ENCODE measurements around the gene ZNF212. TPM values are rescaled to one million over a fixed set of nuclear protein-coding genes. Genes with fewer than 3 reads are reported as not detected.

Gene ZNF212
- total and polyA plus RNA-seq, 9 of the 15 experiments (the other 6 are each of a cell fraction or from before 2014, with no cell fraction given) = 1.8 to 21.4 (median 7.2) TPM

- no peaks in the 10 kb centered on the region for H4K20me1 ChIP-seq (replicated peaks; ENCODE audit: control insufficient read depth, insufficient read depth, low read length)
- H3K4me1 ChIP-seq (replicated peaks in 1 of 2; ENCODE audit: control insufficient read depth in 2 of 2, insufficient read depth in 2 of 2, low read length in 2 of 2) = peaks cover 0 to 12% of the 10 kb centered on the region in 2 experiments; a peak in 2 of 5 replicates
- H3K9ac ChIP-seq (ENCODE audit: insufficient read depth in 1 of 2, low read depth in 2 of 2, low read length in 2 of 2) = 0 out of 4 replicates have a peak overlapping the region, but pooled peaks of 1 of the 2 experiments have one; percentile 46
- no peak overlapping the region for H3K4me3 ChIP-seq
- peaks cover 93% of the 10 kb centered on the region for H3K36me3 ChIP-seq (ENCODE audit: control insufficient read depth, insufficient read depth, low read length)
- H2AFZ ChIP-seq (ENCODE audit: low read depth, low read length) = no peak overlapping the region
- in situ Hi-C loops (cut with MboI) = no loop called here
- intact Hi-C loops (cut with micrococcal nuclease) = no loop called here
- WGBS (ENCODE audit: insufficient coverage, low coverage, missing lambda C conversion rate) = 98% methylated on average over 6 of the region's 6 CpGs
- no peaks in the 10 kb centered on the region for H3K79me2 ChIP-seq (ENCODE audit: control insufficient read depth, insufficient read depth, low read length)
- BruUV-seq (replicated peaks) = no TSS peak
- H3K9me1 ChIP-seq (ENCODE audit: control insufficient read depth, insufficient read depth, low read length) = no peaks in the 10 kb centered on the region
- TF ChIP-seq POLR2A (conservative IDR thresholded peaks at IDR 0.05) (0 out of 2 replicates have a peak, but pooled peaks have one; percentile 37), SAFB2 (IDR thresholded peaks at IDR 0.05; ENCODE audit: borderline replicate concordance, low read depth, low read length, severe bottlenecking) (no peak)
- DNase-seq (ENCODE audit: extremely low read depth in 1 of 4, low spot score in 3 of 4) (no peak), FAIRE-seq (no peak), ATAC-seq (no peak)
- H3K27ac ChIP-seq (ENCODE audit: extremely low read depth, low read depth, low read length) = no peak overlapping the region
- ChIA-PET CTCF (ENCODE audit: low intra/inter-chr PET ratio) (no interaction called here), POLR2A (no interaction called here)
- H3K4me2 ChIP-seq (ENCODE audit: insufficient read depth, low read length) = no peak overlapping the region
- H3K9me3 ChIP-seq (replicated peaks; ENCODE audit: control insufficient read depth, insufficient read depth, low read depth, low read length) = no peaks in the 10 kb centered on the region
- no peaks in the 10 kb centered on the region for H3K27me3 ChIP-seq (ENCODE audit: control insufficient read depth in 2 of 2, insufficient read depth in 2 of 2, low read length in 2 of 2)
These were observed 21.9 kb upstream of the ZNF212 start for GRCh38 chr7:149217570-149217969.

GRCh38 chr7:149218469-149219420 is 20.7 kb upstream of the ZNF212 start:
- no peak overlapping the region for H3K4me2 ChIP-seq (ENCODE audit: insufficient read depth, low read length)
- H4K20me1 ChIP-seq (replicated peaks; ENCODE audit: control insufficient read depth, insufficient read depth, low read length) = no peaks in the 10 kb centered on the region
- no peaks in the 10 kb centered on the region for H3K27me3 ChIP-seq (ENCODE audit: control insufficient read depth in 2 of 2, insufficient read depth in 2 of 2, low read length in 2 of 2)
- in situ Hi-C loops (cut with MboI) (no loop called here), intact Hi-C loops (cut with micrococcal nuclease) (no loop called here)
- H3K36me3 ChIP-seq (ENCODE audit: control insufficient read depth, insufficient read depth, low read length) = peaks cover 91% of the 10 kb centered on the region
- H3K9me1 ChIP-seq (ENCODE audit: control insufficient read depth, insufficient read depth, low read length) = no peaks in the 10 kb centered on the region
- H3K4me3 ChIP-seq = no peak overlapping the region
- ATAC-seq (no peak), DNase-seq (ENCODE audit: extremely low read depth in 1 of 4, low spot score in 3 of 4) (no peak), FAIRE-seq (no peak)
- H3K9me3 ChIP-seq (replicated peaks; ENCODE audit: control insufficient read depth, insufficient read depth, low read depth, low read length) = 0 out of 2 replicates have a peak, but pooled peaks cover 2% of the 10 kb centered on the region
- H3K4me1 ChIP-seq (replicated peaks in 1 of 2; ENCODE audit: control insufficient read depth in 2 of 2, insufficient read depth in 2 of 2, low read length in 2 of 2) = peaks cover 0 to 12% of the 10 kb centered on the region in 2 experiments; a peak in 2 of 5 replicates
- BruUV-seq (replicated peaks) = no TSS peak
- H3K79me2 ChIP-seq (ENCODE audit: control insufficient read depth, insufficient read depth, low read length) = no peaks in the 10 kb centered on the region
- ChIA-PET POLR2A (interaction anchor here (0.6 to 1.3 kb wide), 3 partner anchors 9 to 217 kb away, joined by 4 to 6 read pairs (median 4); no protein-coding TSS in a partner anchor), CTCF (ENCODE audit: low intra/inter-chr PET ratio) (no interaction called here)
- no peak overlapping the region for H3K27ac ChIP-seq (ENCODE audit: extremely low read depth, low read depth, low read length)
- no peak overlapping the region for H2AFZ ChIP-seq (ENCODE audit: low read depth, low read length)
- 85% methylated on average over 10 of the region's 10 CpGs for WGBS (ENCODE audit: insufficient coverage, low coverage, missing lambda C conversion rate)
- H3K9ac ChIP-seq (ENCODE audit: insufficient read depth in 1 of 2, low read depth in 2 of 2, low read length in 2 of 2) = no peak overlapping the region
- TF ChIP-seq BACH1 (tag; IDR thresholded peaks at IDR 0.05) (no peak), RCOR1 (IDR thresholded peaks at IDR 0.05; ENCODE audit: borderline replicate concordance in 1 of 2, low read depth in 2 of 2, low read length in 2 of 2) (no peak), PREB (CRISPR knock-in tag; IDR thresholded peaks at IDR 0.05) (no peak), ZNF778 (CRISPR knock-in tag; IDR thresholded peaks at IDR 0.05) (no peak), MYBL2 (IDR thresholded peaks at IDR 0.05; ENCODE audit: low read depth) (no peak), MYBL2 (CRISPR knock-in tag; IDR thresholded peaks at IDR 0.05; ENCODE audit: borderline replicate concordance) (no peak), ZNF143 (CRISPR knock-in tag; IDR thresholded peaks at IDR 0.05) (no peak), MXI1 (IDR thresholded peaks at IDR 0.05; ENCODE audit: low read depth, low read length) (no peak), MXD1 (CRISPR knock-in tag; IDR thresholded peaks at IDR 0.05; ENCODE audit: borderline replicate concordance, poor library complexity, severe bottlenecking) (no peak), PHB (CRISPR knock-in tag; IDR thresholded peaks at IDR 0.05) (no peak), KDM5B (IDR thresholded peaks at IDR 0.05; ENCODE audit: insufficient replicate concordance, low read depth, low read length) (no peak)

All from K562 (cell line).